Measurements from ENCODE around the gene MICU1.

DNA sequence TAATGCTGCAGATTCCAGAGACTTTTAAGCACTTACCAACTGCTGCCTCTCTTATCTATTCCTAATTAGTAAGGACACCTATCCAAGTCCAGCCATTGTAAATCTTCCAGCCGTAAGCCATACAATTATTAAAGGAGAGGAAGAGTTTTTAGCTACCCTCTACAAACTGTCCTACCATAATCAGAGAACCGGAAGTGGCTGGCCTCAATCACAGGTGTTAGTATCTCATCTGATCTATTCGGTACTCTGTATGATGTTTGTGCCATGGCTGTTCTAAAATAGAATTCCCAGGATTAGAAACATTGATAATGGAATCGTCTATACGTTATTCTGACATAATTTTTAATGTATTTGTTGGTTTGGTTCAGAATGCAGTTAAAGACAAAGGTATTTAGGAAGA, 102.8 kb downstream of the MICU1 start:
- TF ChIP-seq, protein P1, sequence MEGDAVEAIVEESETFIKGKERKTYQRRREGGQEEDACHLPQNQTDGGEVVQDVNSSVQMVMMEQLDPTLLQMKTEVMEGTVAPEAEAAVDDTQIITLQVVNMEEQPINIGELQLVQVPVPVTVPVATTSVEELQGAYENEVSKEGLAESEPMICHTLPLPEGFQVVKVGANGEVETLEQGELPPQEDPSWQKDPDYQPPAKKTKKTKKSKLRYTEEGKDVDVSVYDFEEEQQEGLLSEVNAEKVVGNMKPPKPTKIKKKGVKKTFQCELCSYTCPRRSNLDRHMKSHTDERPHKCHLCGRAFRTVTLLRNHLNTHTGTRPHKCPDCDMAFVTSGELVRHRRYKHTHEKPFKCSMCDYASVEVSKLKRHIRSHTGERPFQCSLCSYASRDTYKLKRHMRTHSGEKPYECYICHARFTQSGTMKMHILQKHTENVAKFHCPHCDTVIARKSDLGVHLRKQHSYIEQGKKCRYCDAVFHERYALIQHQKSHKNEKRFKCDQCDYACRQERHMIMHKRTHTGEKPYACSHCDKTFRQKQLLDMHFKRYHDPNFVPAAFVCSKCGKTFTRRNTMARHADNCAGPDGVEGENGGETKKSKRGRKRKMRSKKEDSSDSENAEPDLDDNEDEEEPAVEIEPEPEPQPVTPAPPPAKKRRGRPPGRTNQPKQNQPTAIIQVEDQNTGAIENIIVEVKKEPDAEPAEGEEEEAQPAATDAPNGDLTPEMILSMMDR (IDR thresholded peaks at IDR 0.05), result no peak
- TF ChIP-seq POLR2A (IDR thresholded peaks at IDR 0.05), result no peak
- TF ChIP-seq EP300 (IDR thresholded peaks at IDR 0.05), result no peak
